HG03135 (cell line): ENCODE measurements around the gene CD47.

Experiments
- ATAC-seq: cut with Tn5 transposase; IDR thresholded peaks from one replicate; pipeline ENCODE4 v1.9.1; 2021; ENCODE audit warnings: mild to moderate bottlenecking, moderate library complexity; ENCODE audit not compliant: unreplicated experiment

Gene CD47

DNA sequence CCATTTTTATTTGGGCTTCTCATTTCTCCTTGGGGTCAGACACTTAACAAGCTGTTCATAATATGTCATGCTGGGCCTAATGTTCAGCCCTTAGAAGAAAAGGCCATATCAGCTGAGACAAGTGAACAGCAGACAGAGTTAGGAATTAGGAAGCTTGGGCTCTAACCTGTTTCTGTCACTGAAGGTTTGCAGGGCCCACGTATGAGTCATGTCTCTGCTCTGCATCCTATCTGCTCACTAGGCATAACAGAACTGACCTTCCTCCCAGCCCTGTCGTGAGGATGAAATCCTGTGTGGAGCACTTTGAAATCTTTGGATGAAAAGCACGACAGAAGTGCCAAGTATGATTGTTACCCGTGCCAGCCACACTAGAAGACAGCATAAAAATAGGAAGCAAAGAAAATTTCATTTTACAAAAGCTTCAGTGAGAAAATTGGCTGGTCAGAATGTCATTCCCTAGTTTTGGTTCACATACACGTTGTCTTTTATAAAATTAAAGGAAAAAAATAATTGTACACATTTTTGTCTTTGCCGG, 26.5 kb upstream of the CD47 start:
- ATAC-seq: no peak

DNA sequence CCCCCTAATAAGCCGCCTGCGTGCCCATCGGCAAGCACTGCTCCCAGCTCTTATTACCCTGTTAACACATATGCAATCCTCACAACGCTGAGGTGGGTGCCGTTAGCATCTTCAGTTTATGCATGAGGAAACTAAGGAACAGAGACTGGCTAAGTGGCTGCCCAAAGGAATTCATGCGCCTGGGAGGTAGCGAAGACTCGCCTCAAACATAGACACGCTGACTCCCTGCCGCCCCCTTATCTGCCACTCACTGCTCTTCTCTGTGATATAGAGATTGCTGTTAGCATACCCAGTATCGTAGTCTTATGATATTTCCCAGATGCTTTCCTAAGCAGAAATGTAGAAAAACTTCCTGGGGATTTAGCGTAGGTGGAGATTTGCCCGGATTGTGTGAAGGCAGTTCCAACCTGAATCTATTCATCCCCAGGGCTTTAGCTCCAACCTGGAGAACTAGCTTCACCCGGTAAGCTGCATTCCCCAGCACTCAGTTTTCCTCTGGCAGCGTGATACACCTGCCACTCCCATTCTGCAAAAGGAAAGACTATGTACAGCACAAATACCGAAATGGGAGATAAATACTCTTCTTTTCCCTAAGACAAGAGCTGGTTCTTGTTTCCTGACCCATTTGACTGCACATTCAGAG, 23.7 kb upstream of the CD47 start:
- no peak for ATAC-seq

DNA sequence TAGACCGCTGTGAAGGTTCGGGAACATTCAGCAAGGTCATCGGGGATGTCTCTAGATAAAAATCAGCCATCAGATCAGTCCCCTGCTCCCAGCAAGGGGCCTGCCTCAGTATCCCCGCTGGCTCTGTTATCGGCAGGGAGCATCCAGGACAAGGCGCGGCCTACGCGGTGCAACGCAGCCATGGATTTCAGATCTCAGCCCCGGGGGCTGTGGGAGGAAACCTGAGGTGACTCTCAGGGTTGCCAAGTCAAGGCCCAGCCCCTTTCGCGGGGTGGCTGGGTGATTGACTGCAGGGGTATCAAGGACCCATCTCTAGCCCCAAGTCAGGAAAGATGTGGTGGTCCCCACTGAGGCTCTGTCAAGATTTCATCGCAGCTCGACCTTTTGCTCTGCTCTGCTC, 23.1 kb upstream of the CD47 start:
- ATAC-seq: no peak

DNA sequence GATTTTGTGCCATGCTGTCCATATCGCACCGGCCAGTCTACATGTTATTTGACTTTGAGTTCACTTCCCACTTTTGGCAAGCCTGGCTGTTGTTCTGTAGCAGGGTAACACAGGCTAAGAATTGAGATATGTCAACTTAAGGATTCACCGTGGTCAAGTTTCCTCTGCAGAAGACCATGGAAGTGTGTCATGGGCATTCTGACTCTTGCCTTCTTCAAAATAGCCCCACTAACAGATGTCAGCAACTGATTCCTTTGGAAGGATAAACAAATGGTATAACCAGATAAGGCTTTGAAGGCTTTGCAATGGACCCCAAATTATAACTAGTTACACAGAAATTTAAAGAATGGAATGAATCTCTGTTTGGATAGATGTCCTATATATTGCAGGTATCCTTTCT, 20.1 kb upstream of the CD47 start:
- no peak for ATAC-seq

DNA sequence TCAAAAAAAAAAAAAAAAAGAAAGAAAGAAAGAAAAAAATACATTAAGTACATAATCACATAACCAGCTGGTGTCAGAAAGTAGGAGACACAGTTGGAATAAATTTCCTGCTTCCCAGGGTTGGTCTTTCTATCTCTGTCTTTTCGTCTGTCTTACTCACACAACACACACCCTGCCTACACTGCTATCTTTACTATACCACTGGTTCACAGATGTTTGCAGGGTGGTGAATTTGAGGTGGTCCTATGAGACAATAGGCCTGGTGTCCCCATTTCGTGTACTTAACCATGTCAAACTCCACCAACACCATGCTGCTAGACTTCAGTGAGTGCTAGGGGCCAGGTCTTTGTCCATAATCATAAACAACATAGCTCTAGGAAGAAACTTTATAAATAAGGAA, 17.6 kb upstream of the CD47 start:
- ATAC-seq: no peak

DNA sequence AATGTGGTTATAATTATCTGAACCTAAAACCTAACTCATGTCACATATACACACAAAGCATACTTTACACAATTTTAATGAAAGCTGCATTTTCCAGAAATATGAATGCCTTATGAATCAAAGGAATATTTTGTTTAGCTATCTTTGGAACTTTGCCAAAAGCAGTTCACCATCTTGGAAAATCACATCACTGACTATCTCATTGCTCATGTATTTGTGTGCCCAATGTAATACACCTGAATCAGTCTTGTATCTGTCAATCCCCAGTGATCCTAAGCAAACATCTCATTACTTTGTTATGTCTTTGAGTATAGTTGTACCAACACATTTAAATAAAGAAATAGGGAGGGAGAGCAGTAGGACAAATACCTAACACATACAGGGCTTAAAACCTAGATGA, 15.6 kb upstream of the CD47 start:
- ATAC-seq: no peak

DNA sequence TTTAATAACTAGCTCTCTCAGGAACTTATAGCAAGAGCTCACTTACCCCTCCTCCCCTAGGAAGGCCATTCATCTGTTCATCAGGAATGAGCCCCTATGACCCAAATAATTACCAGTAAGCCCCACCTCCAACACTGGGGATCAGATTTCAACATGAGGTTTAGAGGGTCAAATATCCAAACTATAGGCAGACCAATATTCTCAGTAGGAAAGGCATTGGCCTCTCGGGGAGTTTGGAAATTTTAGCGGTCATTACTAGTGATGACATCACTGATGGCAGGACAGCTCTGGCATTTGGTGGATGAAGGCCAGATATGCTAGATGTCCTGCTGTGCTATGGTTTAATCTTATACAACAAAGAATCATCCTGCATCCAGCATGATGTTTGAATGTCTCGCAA, 15.2 kb upstream of the CD47 start:
- no peak for ATAC-seq

DNA sequence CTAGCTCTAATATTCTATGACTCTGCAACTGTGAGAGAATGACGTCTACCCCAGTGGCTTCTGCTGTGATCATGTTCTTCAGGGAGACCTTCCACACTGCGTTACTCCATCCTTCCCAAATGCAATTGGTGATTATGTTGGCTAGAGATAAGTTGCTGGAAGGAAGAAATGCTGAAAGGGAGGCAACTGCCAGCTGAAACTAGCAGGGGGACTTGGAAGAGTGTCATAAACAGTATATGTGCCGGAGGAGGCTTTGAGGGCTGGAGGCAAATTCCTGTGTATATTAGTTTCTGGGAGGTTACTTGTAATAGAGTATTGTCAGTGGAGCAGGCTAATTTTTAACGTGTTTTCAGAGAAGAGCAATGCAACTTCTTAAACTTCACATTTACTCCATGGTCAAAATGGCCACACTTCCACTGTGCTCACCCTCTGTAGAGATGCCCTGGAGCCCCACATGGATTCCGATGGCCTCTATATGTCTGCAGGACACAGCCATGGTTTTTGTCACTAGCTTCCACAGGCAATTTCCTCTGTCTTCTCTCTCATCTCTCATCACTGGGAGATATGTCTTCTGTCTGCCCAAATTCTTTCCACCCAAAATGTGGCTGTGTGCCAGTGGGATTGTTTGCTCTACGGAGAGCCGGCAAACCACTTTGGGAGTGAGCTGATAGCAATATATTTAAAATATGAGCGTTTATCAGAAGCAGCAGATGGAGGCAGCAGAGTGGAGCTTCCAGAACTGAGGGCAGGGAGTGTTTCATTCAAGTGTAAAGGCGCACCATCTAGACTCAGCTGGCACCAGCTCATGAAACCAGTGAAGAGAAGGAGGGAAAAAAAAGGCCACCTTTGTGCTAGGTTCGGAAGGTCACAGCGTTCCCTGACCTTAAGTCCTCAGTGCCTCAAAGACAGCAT, 13.3 kb upstream of the CD47 start:
- no peak for ATAC-seq

DNA sequence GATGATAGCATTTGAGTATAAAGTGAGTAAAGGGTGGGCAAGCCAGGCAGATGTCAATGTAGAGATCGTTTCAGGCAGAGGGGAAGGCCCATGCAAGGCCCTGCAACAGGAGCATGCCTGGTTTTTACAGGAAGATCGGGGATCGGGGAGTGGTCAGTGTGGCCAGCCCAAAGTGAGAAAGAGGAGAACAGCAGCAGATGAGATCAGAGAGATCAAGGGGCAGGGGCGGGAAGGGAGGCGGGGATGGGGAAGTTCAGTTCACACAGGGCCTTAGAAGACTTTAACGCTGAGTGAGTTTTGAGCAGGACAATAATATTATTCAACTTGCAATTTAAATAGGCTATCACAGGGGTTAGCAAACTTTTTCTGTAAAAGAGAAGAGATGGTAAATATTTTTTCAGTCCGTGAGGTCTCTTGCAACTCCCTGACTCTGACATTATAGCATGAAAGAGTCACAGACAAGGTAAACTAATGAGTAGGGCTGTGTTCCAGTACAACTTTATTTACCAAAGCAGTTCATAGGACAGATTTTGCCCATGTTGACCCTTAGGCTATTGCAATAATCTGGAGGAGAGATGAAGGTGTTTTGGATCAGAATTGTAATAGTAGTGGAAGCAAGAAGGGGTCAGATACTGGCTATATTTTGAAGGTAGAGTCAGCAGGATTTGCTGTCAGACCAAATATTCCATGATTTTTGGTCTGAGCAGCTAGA, 12.4 kb upstream of the CD47 start:
- ATAC-seq: no peak

DNA sequence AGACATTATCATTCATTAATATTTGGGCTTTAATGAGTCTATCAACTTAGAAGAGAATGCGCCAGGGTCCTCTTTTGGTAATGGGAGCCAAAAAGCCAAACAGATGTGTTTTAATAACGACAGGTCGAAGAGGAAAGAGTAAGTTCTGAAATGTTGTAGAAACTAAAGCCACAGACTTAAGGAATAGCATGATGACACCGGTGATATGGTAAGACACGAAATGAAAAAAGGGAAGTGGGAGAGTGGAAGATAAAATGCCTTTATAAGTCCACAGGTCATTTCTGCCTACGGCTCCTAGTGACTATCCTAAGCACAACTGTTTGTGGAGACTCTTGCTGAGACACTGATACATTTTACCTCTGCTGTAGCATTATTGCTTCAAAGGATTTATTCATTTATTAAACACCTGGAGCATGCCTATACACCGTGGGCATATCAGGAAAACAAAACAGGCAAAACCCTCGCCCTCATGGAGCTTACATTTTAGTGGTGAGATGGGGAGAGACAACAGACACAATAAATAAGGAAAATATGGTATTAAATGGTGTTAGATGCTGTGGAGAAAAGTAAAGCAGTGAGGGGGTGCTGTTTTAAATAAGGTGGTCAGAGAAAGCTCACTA, 11.7 kb upstream of the CD47 start:
- no peak for ATAC-seq

DNA sequence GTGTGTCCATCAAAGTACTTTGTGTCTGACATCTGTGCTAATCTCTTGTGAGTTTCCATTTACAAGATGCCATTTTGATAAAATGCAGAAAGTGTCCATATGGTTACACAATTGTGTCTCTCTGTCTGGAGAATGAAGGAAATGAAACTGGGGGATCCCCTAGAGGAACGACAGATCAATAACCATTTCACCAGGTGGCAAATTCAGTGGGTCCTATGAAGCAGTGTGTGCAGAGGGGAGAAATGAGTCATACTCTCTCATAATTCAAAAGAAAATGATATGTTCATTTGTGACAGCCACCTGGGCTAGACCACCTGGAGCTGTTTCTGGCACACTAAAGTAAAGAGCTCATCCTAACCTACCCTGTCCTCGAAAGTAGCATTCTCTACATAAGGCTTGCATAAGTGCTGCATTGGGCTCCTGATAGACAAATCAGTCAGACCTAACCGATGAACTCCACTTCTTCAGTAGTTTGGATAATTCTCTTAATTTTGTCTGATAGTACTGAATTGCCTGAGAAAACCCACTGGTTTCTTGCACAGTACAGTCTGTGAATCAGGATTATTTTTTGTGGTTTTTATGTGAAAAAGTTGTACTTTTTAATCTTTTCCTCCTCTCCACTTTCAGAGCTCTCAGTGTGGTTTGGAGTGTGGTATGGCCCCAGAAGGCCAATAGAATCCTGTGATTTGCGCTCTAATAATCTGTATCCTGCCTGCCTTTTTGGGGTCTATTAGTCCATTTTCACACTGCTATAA, 10.3 kb upstream of the CD47 start:
- ATAC-seq: peak; percentile 89

DNA sequence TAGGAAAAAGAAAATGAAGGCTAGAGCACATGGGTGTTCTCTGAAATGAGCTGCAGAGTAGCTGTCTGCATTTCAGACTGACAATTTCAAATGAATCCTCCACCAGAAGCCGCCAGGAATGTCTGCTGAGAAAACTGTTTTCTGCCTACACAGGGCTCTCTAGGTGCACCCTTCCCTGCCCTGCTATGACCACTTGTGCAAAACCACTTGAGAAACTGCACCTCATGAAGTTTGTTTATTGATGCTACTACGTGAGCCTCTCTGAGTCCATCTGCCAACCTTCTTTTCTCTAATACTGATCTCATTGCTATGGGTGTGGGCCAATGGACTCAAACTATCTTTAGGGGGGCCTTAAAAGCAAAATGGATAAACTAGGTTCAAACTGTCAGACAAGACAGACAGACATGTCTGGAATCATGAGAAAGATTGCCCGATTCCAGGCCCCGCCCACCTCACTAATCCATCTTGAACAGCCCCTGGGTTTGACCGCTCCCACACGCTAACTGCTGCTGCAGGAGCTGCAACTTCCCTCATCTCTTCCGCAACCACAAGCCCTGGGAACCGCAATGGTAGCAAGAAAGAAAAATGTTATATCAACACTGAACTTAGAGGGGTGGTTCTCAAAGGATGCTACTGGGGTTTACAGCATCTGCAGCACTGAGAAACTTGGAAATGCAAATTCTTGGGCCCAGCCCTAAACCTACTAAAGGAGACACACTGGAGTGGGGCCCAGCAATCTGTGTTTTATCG, 9.0 kb upstream of the CD47 start:
- peak; percentile 26 for ATAC-seq

DNA sequence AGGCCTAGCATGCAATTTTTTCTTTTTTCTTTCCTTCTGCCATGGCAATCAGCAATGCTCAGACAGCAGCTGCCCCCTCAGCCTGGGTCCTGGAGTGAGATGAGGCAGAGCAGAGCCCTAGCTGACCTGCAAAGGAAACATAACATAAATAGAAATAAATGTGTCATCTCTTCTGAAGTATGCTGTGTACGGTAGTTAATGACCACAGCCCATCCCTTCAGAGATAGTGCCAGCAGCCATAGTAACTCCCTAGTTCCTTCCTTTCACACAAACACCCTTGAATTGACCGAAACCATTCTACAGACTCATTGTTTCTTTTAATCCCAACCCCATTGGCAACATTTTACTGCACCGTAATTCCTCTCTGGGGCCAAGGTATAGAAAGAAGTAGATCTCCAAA, 8.4 kb upstream of the CD47 start:
- ATAC-seq: no peak

DNA sequence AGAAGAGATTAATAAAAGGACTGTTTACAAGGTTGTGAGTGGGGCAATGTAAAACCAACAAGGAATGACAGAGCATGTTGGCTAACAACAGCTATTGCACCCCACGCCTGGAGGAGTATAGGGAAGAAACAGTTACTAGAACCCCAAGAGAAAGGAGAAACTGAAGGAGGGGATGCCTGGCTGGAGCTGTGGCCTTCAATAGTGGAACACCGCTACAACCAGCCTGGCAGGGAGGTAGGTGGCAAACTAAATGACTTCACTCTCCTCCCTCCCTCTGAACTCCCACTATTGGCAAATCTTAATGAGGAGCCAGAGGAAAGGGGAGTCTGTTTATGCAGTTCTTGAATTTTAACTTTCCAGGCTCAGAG, 7.2 kb upstream of the CD47 start:
- ATAC-seq: no peak

DNA sequence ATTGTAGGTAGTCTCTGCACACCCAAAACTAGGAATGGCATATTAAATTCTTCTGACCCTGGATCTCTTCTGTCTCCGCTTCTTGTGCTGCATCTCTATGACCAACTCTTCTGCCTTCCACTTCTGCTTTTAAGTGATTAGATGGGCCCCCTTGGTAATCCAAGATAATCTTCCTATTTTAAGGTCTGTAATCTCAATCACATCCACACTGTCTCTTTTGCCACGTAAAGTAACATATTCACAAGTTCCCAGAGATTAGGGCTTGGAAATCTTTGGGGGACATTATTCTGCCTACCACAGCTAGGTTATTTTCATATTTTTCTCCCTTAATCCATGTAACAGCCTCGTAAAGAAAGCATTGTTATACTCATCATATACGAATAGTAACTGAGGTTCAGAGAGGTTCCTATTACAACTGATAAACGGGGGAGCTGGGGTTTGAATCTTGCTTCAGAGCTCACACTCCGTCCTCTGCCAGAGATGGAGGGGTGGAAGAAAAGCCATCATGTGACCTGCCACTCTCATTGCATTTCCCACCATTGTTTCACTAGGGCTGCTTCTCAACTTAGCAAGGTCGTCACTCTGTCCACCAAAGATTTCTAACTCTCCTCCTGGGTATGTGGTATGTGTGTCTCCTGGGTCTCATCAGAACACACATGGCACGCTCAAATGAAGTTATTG, 6.6 kb upstream of the CD47 start:
- ATAC-seq: no peak

DNA sequence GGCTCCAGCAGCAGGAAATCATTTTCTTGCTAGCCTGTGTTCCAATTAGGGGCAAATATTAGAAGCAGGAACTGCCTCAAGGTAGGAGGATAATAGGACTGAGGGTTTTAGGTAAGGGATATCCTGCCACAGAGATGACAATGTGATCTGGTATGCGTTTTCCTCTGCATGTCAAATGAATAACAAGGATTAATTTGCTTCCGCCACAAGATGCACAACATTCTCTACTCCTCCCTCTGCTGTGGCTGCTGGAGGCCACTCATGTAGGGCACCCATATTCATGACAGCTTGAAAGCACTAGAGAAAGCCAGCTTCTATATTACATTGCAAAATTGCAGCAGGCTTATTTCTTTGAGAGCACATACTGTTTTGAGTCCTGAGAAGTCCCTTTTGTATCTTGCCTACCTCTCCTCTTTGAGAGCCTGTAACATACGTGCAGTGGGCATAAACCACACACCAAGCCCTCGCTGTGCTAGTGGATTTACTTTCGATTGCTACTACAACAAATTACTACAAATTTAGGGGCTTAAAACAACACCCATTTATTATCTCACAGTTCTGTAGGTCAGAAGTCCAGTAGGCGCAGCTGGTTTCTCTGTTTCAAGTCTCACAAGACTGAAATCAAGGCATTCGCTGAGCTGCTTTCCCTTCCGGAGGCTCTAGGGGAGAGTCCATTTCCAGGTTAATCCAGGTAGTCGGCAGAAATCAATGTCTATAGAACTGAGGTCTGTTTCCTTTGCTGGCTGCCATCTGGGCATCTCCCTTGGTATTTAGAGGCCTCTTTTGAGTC, 5.9 kb upstream of the CD47 start:
- ATAC-seq: no peak

DNA sequence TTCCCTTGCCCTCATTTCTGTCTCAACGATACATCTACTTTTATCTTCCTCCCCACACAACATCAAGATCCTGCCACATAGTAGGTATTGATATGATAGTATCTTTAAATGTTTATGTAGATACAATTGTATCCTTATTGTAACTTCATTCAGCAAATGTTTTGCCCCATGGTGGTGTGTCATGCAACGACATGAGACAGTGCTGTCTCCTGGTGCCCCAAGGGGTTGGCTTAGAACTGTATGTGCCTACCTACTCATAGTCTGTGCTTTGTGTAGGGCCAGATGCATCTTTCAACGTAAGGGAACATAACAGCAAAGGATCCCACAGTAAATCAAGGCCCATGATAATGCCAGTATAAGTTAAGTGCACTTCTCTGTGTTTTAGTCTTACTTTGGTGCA, 2.8 kb upstream of the CD47 start:
- ATAC-seq: no peak

DNA sequence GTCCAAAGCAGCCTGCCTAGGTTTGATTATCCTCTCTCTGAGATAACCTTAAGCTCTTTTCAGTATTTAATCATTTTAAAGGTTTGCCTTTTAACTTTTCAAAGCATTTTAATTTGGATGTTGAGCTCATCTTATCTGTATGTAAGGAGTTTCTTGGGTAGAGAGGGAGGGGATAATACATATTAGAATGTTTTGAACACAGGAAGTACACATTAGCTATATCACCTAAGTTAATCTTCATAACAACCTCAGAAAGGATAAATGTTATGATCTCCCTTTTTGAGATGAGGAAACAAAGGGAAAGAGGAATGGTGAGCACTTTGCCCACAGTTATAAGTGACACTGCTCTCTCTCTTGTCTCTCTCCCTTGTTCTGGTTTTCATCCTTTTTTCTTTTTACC, 2.2 kb upstream of the CD47 start:
- ATAC-seq: no peak

DNA sequence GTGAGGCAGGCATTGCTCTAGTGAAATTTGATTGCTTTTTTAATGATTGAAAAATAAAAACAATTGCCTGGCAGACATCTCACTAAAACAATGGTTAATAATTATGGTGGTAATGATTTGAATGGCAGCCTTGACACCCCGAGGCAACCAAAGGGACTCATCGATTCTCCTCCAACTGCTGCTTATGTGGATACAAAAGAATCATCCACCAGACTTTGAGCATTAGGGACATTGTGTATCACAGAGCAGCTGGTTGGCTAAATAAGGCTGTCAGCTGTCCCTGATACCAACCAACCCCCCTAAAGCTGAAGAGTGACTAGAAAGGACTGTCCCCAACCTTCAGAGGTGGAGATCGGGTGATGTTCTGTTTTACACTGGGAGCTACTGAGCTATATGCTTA, 1.7 kb upstream of the CD47 start:
- ATAC-seq: no peak
